HFFc6 (cell line): ENCODE data around the gene GNPDA1. TPM values are rescaled to one million over a fixed set of nuclear protein-coding genes. Genes with fewer than 3 reads are reported as not detected.
A peak's percentile ranks its signal among the peaks of the same experiment; 100 is the strongest.
"Not testable (repeated sequence)": the region's sequence is repeated elsewhere in the genome, so short reads cannot be mapped to it uniquely, and the experiment has no call there.

Experiments used
- DNase-seq: peaks from one replicate; pipeline ENCODE4 v3.0.0-alpha.2; 2018
- H3K27ac Mint-ChIP-seq: 2 replicates; pipeline ENCODE4 v1.8.0; 2020; ENCODE audit warnings: mild to moderate bottlenecking, mixed read lengths
- H3K27me3 Mint-ChIP-seq: 2 replicates; pipeline ENCODE4 v1.8.0; 2021; ENCODE audit warnings: mild to moderate bottlenecking, moderate library complexity, mixed read lengths; ENCODE audit not compliant: insufficient read depth
- H3K36me3 Mint-ChIP-seq: 2 replicates; pipeline ENCODE4 v1.8.0; 2021; ENCODE audit warnings: low read depth, mixed read lengths
- H3K4me1 Mint-ChIP-seq: 2 replicates; pipeline ENCODE4 v1.8.0; 2020; ENCODE audit warnings: low read depth, mixed read lengths
- H3K4me3 Mint-ChIP-seq: 2 replicates; pipeline ENCODE4 v1.8.0; 2020; ENCODE audit warnings: mild to moderate bottlenecking, moderate library complexity, mixed read lengths
- H3K9me3 Mint-ChIP-seq: 2 replicates; pipeline ENCODE4 v1.8.0; 2020; ENCODE audit warnings: mild to moderate bottlenecking, mixed read lengths
- CTCF ChIP-seq: fragments of 200-600 bp; sonication (generic); IDR thresholded peaks from 2 replicates; pipeline ENCODE4 v1.5.0; 2021; ENCODE audit warnings: antibody characterized with exemption, mild to moderate bottlenecking
- total RNA-seq, 6 experiments: library from RNA; stranded (reverse); fragmentation: NEBNext Ultra II Directional; extraction: Animal tissue kit (Norgen Biotek cat#: 25700); gene quantifications; 2 replicates in 1 of 6; 3 replicates in 5 of 6; pipeline ENCODE4 v1.2.3, GENCODE V29; 2021

GNPDA1 gene
- total RNA-seq, 6 experiments from 2014 or later: 25.1 to 32.6 (median 30.0) TPM

GRCh38 chr5:142055301-142055700 lies 42.5 kb upstream of the GNPDA1 start:
- Mint-ChIP-seq H3K27ac (no peak overlapping the region), H3K4me1 (peaks cover 33% of the 10 kb centered on the region), H3K36me3 (no peaks in the 10 kb centered on the region), H3K27me3 (no peaks in the 10 kb centered on the region), H3K4me3 (no peak overlapping the region), H3K9me3 (no peaks in the 10 kb centered on the region)
- no peak for TF ChIP-seq CTCF
- no peak for DNase-seq

GRCh38 chr5:142053426-142054151 lies 40.8 kb upstream of the GNPDA1 start:
- H3K4me3 Mint-ChIP-seq: peak overlapping the region; percentile 61
- H3K27ac Mint-ChIP-seq: peak overlapping the region; percentile 6; the same call in 1 of the 2 replicates
- no peaks in the 10 kb centered on the region; the same call in 1 of the 2 replicates for H3K27me3 Mint-ChIP-seq

GRCh38 chr5:142052026-142052425 lies 39.2 kb upstream of the GNPDA1 start:
- H3K27me3 Mint-ChIP-seq, H3K4me3 Mint-ChIP-seq, DNase-seq, H3K9me3 Mint-ChIP-seq, H3K36me3 Mint-ChIP-seq, H3K27ac Mint-ChIP-seq: not testable (repeated sequence)
- H3K4me1 Mint-ChIP-seq: peaks cover 21% of the 10 kb centered on the region

More at GRCh38 chr5:142053426-142054151, 40.8 kb upstream of the GNPDA1 start:
- H3K9me3 Mint-ChIP-seq: no peaks in the 10 kb centered on the region
- peak; percentile 82 for DNase-seq
- no peak for TF ChIP-seq CTCF
- no peaks in the 10 kb centered on the region for H3K36me3 Mint-ChIP-seq
- H3K4me1 Mint-ChIP-seq: peaks cover 32% of the 10 kb centered on the region

- Mint-ChIP-seq H3K27ac (no peak overlapping the region), H3K4me3 (no peak overlapping the region), H3K4me1 (peaks cover 6% of the 10 kb centered on the region), H3K9me3 (peaks cover 6% of the 10 kb centered on the region; the same call in 1 of the 2 replicates), H3K27me3 (peaks cover 8% of the 10 kb centered on the region), H3K36me3 (no peaks in the 10 kb centered on the region)
- no peak for DNase-seq
- TF ChIP-seq CTCF: no peak
Observed at GRCh38 chr5:142048272-142048671, 35.4 kb upstream of the GNPDA1 start.

- TF ChIP-seq CTCF: no peak
- peaks cover 13% of the 10 kb centered on the region for H3K27me3 Mint-ChIP-seq
- no peaks in the 10 kb centered on the region for H3K36me3 Mint-ChIP-seq
- no peak overlapping the region for H3K27ac Mint-ChIP-seq
- no peak overlapping the region for H3K4me3 Mint-ChIP-seq
- no peak for DNase-seq
- H3K9me3 Mint-ChIP-seq: peaks cover 6% of the 10 kb centered on the region; the same call in 1 of the 2 replicates
- H3K4me1 Mint-ChIP-seq: no peaks in the 10 kb centered on the region
Observed at GRCh38 chr5:142046191-142046590, 33.4 kb upstream of the GNPDA1 start.

GRCh38 chr5:142040881-142041280 lies 28.1 kb upstream of the GNPDA1 start:
- not testable (repeated sequence) for H3K27ac Mint-ChIP-seq, DNase-seq, H3K4me3 Mint-ChIP-seq, H3K9me3 Mint-ChIP-seq, H3K4me1 Mint-ChIP-seq, H3K36me3 Mint-ChIP-seq, H3K27me3 Mint-ChIP-seq
